Measurements from ENCODE around the gene MTCL3.

Gene MTCL3

GRCh38 chr6:127514179-127514772 is 4.9 kb downstream of the MTCL3 start:
- no peaks in the 10 kb centered on the region for H3K79me2 ChIP-seq (ENCODE audit: insufficient read depth, low read length)
- FAIRE-seq (no peak), ATAC-seq (no peak), DNase-seq (ENCODE audit: low spot score) (no peak)
- no peak overlapping the region for H3K4me2 ChIP-seq (ENCODE audit: low read depth, low read length)
- H3K27ac ChIP-seq (ENCODE audit: extremely low read length, insufficient read depth, low read length): no peak overlapping the region
- no peak overlapping the region for H3K4me3 ChIP-seq (replicated peaks in 1 of 3; ENCODE audit: insufficient read depth in 1 of 3, low read depth in 2 of 3, low read length in 3 of 3)
- H4K20me1 ChIP-seq (ENCODE audit: insufficient read depth, low read length): peaks cover 5% of the 10 kb centered on the region; the same call in 1 of the 2 replicates
- H3K27me3 ChIP-seq (ENCODE audit: control insufficient read depth in 1 of 2, insufficient read depth in 2 of 2, low read length in 2 of 2): peaks cover 4 to 36% of the 10 kb centered on the region in 2 experiments; a peak in 3 of 5 replicates
- intact Hi-C loops (cut with micrococcal nuclease; ENCODE audit: unreplicated experiment): no loop called here
- H3K36me3 ChIP-seq (replicated peaks in 1 of 2; ENCODE audit: control insufficient read depth in 1 of 2, insufficient read depth in 2 of 2, low read length in 2 of 2): no peaks in the 10 kb centered on the region
- POLR2A ChIA-PET: no interaction called here
- 24% methylated on average over 8 of the region's 8 CpGs for WGBS (ENCODE audit: low lambda C conversion rate)
- H2AFZ ChIP-seq (ENCODE audit: low read length): no peak overlapping the region
- H3K9ac ChIP-seq (ENCODE audit: insufficient read depth, low read depth, low read length): no peak overlapping the region
- BruUV-seq (replicated peaks): no TSS peak
- H3K9me3 ChIP-seq (ENCODE audit: low read length): no peaks in the 10 kb centered on the region
- CTCF ChIA-PET (ENCODE audit: low intra/inter-chr PET ratio, low total read pairs): no interaction called here
- peaks cover 5% of the 10 kb centered on the region for H3K4me1 ChIP-seq (ENCODE audit: insufficient read depth, low read length)
- TF ChIP-seq ZNF232 (CRISPR knock-in tag; IDR thresholded peaks at IDR 0.05; ENCODE audit: borderline replicate concordance) (no peak), GATA4 (IDR thresholded peaks at IDR 0.05; ENCODE audit: borderline replicate concordance, low read depth) (no peak), ZNF354B (CRISPR knock-in tag; IDR thresholded peaks at IDR 0.05) (no peak), SIX1 (CRISPR knock-in tag; IDR thresholded peaks at IDR 0.05; ENCODE audit: borderline replicate concordance) (no peak), AGO1 (IDR thresholded peaks at IDR 0.05; ENCODE audit: low read depth, low read length, poor library complexity, severe bottlenecking) (no peak), ZNF597 (CRISPR knock-in tag; IDR thresholded peaks at IDR 0.05) (no peak), ZNF747 (CRISPR knock-in tag; IDR thresholded peaks at IDR 0.05; ENCODE audit: borderline replicate concordance) (no peak), ZC3H13 (CRISPR knock-in tag; IDR thresholded peaks at IDR 0.05) (no peak), ATF7-NPFF (CRISPR knock-in tag; IDR thresholded peaks at IDR 0.05; ENCODE audit: low read depth) (no peak), THYN1 (CRISPR knock-in tag; IDR thresholded peaks at IDR 0.05; ENCODE audit: borderline replicate concordance, low read depth) (no peak), KDM3A (CRISPR knock-in tag; IDR thresholded peaks at IDR 0.05; ENCODE audit: low read depth) (no peak)
- in situ Hi-C loops (cut with HindIII; ENCODE audit: extremely low pct_ligation_motif_present, low pct_unique_long_range_greater_than_20kb): no loop called here

Measured in HepG2 (cell line).